SK-N-MC (cell line): ENCODE data around the gene UBE4A.

Source experiments
- EZH2 ChIP-seq: fragments of 200-600 bp; sonication (generic); IDR thresholded peaks from one replicate; pipeline ENCODE4 v1.6.1; 2017; ENCODE audit warnings: antibody characterized with exemption
- FOXP2 ChIP-seq: optimal IDR thresholded peaks from 2 replicates; pipeline ENCODE3; 2011; ENCODE audit warnings: mild to moderate bottlenecking, moderate library complexity; ENCODE audit not compliant: insufficient read depth; ENCODE audit errors: extremely low read length, control extremely low read depth
- POLR2AphosphoS5 ChIP-seq: IDR thresholded peaks from 2 replicates; pipeline ENCODE4 v1.6.1; 2012; ENCODE audit warnings: mild to moderate bottlenecking, low read depth, low read length, borderline replicate concordance

- TF ChIP-seq POLR2AphosphoS5 (no peak), EZH2 (no peak), FOXP2 (no peak)
These were observed 41.3 kb upstream of the UBE4A start for GRCh38 chr11:118318124-118318523.
